H1 (cell line): ENCODE data around the gene MEIS2. TPM values are rescaled to one million over a fixed set of nuclear protein-coding genes. Genes with fewer than 3 reads are reported as not detected.

Experiments used
- EP300 ChIP-seq, 2 experiments: IDR thresholded peaks; 1 replicate in 1 of 2; 2 replicates in 1 of 2; pipeline ENCODE4 v1.6.1; 2011 to 2012; ENCODE audit warnings: low read depth in 2 of 2, low read length in 2 of 2, mild to moderate bottlenecking in 2 of 2, borderline replicate concordance in 1 of 2, inconsistent platforms in 1 of 2, moderate library complexity in 1 of 2
- GTF2F1 ChIP-seq: IDR thresholded peaks from 2 replicates; pipeline ENCODE4 v1.6.1; 2012; ENCODE audit warnings: low read depth, low read length, improper control_type of control experiment, borderline replicate concordance
- SP4 ChIP-seq: IDR thresholded peaks from 2 replicates; pipeline ENCODE4 v1.6.1; 2012; ENCODE audit warnings: low read length, inconsistent platforms
- SUZ12 ChIP-seq: fragments of 200-600 bp; sonication (generic); IDR thresholded peaks from 2 replicates; pipeline ENCODE4 v1.6.1; 2012; ENCODE audit warnings: mild to moderate bottlenecking, inconsistent platforms, low read length, moderate library complexity, mixed read lengths
- polyA plus RNA-seq, 7 experiments: library from polyadenylated mRNA; depleted of rRNA in 3 of 7; stranded (reverse) in 5 of 7; unstranded in 2 of 7; fragments of >200 nt in 5 of 7; fragments of 200-250 nt in 2 of 7; gene quantifications; 1 replicate in 5 of 7; 2 replicates in 1 of 7; 4 replicates in 1 of 7; pipeline versions ENCODE4 v1.2.1 to v1.2.3, GENCODE V29; 2011 to 2013; ENCODE audit warnings: missing spikeins in 2 of 7, mixed read lengths in 2 of 7
- total RNA-seq: library from RNA; stranded (reverse); fragmentation: NEBNext Ultra II Directional; extraction: Animal tissue kit (Norgen Biotek cat#: 25700); gene quantifications from 2 replicates; pipeline ENCODE4 v1.2.1, GENCODE V29; 2021

The MEIS2 gene
- total and polyA plus RNA-seq, 2 of the 8 experiments (the other 6 are each of a cell fraction or from before 2014, with no cell fraction given), result 0.22 to 1.2 TPM

DNA sequence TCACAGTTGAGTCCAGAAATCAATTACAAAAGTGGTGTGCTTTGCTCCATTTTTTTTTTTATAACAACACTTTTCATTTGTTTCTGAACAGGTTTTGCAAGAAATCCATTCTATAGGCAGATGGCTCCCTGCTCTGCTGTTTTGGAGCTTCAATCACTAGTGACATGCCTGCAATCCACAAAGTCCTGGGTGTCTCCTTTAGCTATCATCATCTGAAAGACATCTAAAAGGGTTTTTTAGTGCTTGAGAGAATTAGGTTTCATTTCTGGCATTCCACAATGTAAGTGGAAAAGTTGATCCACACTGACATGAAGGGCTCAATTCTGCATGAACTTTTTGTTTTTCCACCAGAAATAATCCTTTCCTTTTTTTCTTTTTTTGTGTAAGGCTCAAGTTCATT is 24.0 kb upstream of the MEIS2 start (continued):
- TF ChIP-seq EP300 (IDR thresholded peaks at IDR 0.05; ENCODE audit: borderline replicate concordance in 1 of 2, low read depth in 2 of 2, low read length in 2 of 2), result no peak
- no peak for TF ChIP-seq GTF2F1
- TF ChIP-seq SP4, result no peak
- no peak for TF ChIP-seq SUZ12
- TF ChIP-seq, all 59 proteins: peak for 0
